GM19239 (cell line): Measurements from ENCODE around the gene USP32.
"Not testable (repeated sequence)": the region's sequence is repeated elsewhere in the genome, so short reads cannot be mapped to it uniquely, and the experiment has no call there.

Experiments
- DNase-seq: peaks from one replicate; pipeline ENCODE4 v3.0.0; 2011; ENCODE audit warnings: low spot score; ENCODE audit not compliant: insufficient read length
- FAIRE-seq: peaks from 2 replicates; lab custom pipeline; 2011; peaks lifted over from hg19 to GRCh38; lab: Jason Lieb, UNC

The USP32 gene

GRCh38 chr17:60378187-60378586, 13.7 kb downstream of the USP32 start:
- FAIRE-seq, DNase-seq: not testable (repeated sequence)

- no peak for DNase-seq
- no peak for FAIRE-seq
Measured at GRCh38 chr17:60372790-60373483, 19.0 kb downstream of the USP32 start.

GRCh38 chr17:60371818-60372510, 20.0 kb downstream of the USP32 start:
- DNase-seq (no peak), FAIRE-seq (no peak)

- DNase-seq (no peak), FAIRE-seq (no peak)
Measured at GRCh38 chr17:60371416-60371815, 20.5 kb downstream of the USP32 start.

GRCh38 chr17:60369727-60370126, 22.2 kb downstream of the USP32 start:
- FAIRE-seq: no peak
- DNase-seq: no peak

GRCh38 chr17:60363700-60364405, 28.1 kb downstream of the USP32 start:
- no peak for FAIRE-seq
- DNase-seq: no peak

- FAIRE-seq: no peak
- DNase-seq: no peak
Measured at GRCh38 chr17:60362329-60362728, 29.6 kb downstream of the USP32 start.

GRCh38 chr17:60361889-60362288, 30.0 kb downstream of the USP32 start:
- no peak for DNase-seq
- no peak for FAIRE-seq

- FAIRE-seq (no peak), DNase-seq (no peak)
Measured at GRCh38 chr17:60359415-60359814, 32.5 kb downstream of the USP32 start.

GRCh38 chr17:60358606-60359225, 33.2 kb downstream of the USP32 start:
- no peak for FAIRE-seq

GRCh38 chr17:60356940-60357339, 35.0 kb downstream of the USP32 start:
- no peak for FAIRE-seq

More at GRCh38 chr17:60358606-60359225, 33.2 kb downstream of the USP32 start:
- DNase-seq: no peak

GRCh38 chr17:60355663-60356594, 36.0 kb downstream of the USP32 start:
- FAIRE-seq (no peak), DNase-seq (no peak)

More at GRCh38 chr17:60356940-60357339, 35.0 kb downstream of the USP32 start:
- DNase-seq: no peak

GRCh38 chr17:60354223-60354622, 37.7 kb downstream of the USP32 start:
- no peak for DNase-seq
- FAIRE-seq: no peak

- FAIRE-seq (no peak), DNase-seq (no peak)
Measured at GRCh38 chr17:60353773-60354172, 38.2 kb downstream of the USP32 start.

GRCh38 chr17:60352569-60352968, 39.4 kb downstream of the USP32 start:
- DNase-seq (no peak), FAIRE-seq (no peak)

GRCh38 chr17:60352071-60352470, 39.9 kb downstream of the USP32 start:
- no peak for DNase-seq
- no peak for FAIRE-seq

- DNase-seq (no peak), FAIRE-seq (no peak)
Measured at GRCh38 chr17:60351012-60351695, 40.8 kb downstream of the USP32 start.

GRCh38 chr17:60348616-60349015, 43.3 kb downstream of the USP32 start:
- FAIRE-seq: no peak
- DNase-seq: no peak

GRCh38 chr17:60345233-60345632, 46.7 kb downstream of the USP32 start:
- FAIRE-seq: no peak

More at GRCh38 chr17:60345233-60345632, 46.7 kb downstream of the USP32 start:
- no peak for DNase-seq
